H1 (cell line): ENCODE measurements around the gene NPFFR1. TPM values are rescaled to one million over a fixed set of nuclear protein-coding genes. Genes with fewer than 3 reads are reported as not detected.

ENCODE experiments used
- CTCF ChIA-PET: fragments of 300-600 bp; sonication (Branson Sonifier 250); formaldehyde crosslinking; loops from one replicate; lab custom pipeline; 2021; ENCODE audit not compliant: partially characterized antibody; lab: Charles Lee
- POLR2A ChIA-PET: fragments of 300-600 bp; sonication (Branson Sonifier 250); formaldehyde crosslinking; loops from one replicate; lab custom pipeline; 2021; ENCODE audit warnings: inconsistent platforms; ENCODE audit not compliant: partially characterized antibody; lab: Charles Lee
- DNase-seq, 2 experiments: peaks; one replicate each; pipeline versions ENCODE4 v3.0.0 to v3.0.0-alpha.2; 2010 to 2022; ENCODE audit warnings: low spot score in 2 of 2, low read depth in 1 of 2, mixed read lengths in 1 of 2
- FAIRE-seq: peaks from 2 replicates; lab custom pipeline; 2011; peaks lifted over from hg19 to GRCh38; lab: Jason Lieb, UNC
- H2AFZ ChIP-seq: 2 replicates; pipeline ENCODE4 v1.8.1; 2012; ENCODE audit warnings: low read length, inconsistent platforms
- H2AK5ac ChIP-seq: 2 replicates; pipeline ENCODE4 v1.6.1; 2013; ENCODE audit warnings: low read depth, low read length
- H2BK120ac ChIP-seq: replicated peaks from 2 replicates; pipeline ENCODE3; 2013; ENCODE audit warnings: low read depth, low read length, inconsistent platforms
- H2BK12ac ChIP-seq: 2 replicates; pipeline ENCODE4 v1.6.1; 2013; ENCODE audit warnings: low read depth, low read length
- H2BK15ac ChIP-seq: 2 replicates; pipeline ENCODE4 v1.6.1; 2013; ENCODE audit warnings: low read length
- H2BK20ac ChIP-seq: 2 replicates; pipeline ENCODE4 v1.6.1; 2013; ENCODE audit warnings: low read length
- H2BK5ac ChIP-seq: 2 replicates; pipeline ENCODE4 v1.6.1; 2013; ENCODE audit warnings: low read depth, low read length
- H3K14ac ChIP-seq: 2 replicates; pipeline ENCODE4 v1.6.1; 2013; ENCODE audit warnings: inconsistent platforms; ENCODE audit not compliant: insufficient read length
- H3K18ac ChIP-seq: 2 replicates; pipeline ENCODE4 v1.6.1; 2013; ENCODE audit warnings: low read length; ENCODE audit errors: extremely low read depth
- H3K23ac ChIP-seq: 2 replicates; pipeline ENCODE4 v1.6.1; 2013; ENCODE audit warnings: inconsistent platforms; ENCODE audit not compliant: insufficient read length
- H3K23me2 ChIP-seq: 2 replicates; pipeline ENCODE4 v1.6.1; 2013; ENCODE audit warnings: low read depth, low read length
- H3K27ac ChIP-seq: 2 replicates; pipeline ENCODE4 v1.6.1; 2011; ENCODE audit warnings: low read depth, low read length, inconsistent platforms
- H3K27me3 ChIP-seq, 4 experiments: replicated peaks in 1 of 4; 1 replicate in 1 of 4; 2 replicates in 3 of 4; pipeline versions ENCODE4 v1.6.1 to v1.8.1; 2011 to 2013; ENCODE audit warnings: low read length in 3 of 4, mild to moderate bottlenecking in 3 of 4, inconsistent platforms in 2 of 4, mixed read lengths in 2 of 4, moderate library complexity in 1 of 4; ENCODE audit not compliant: control insufficient read depth in 3 of 4, insufficient read depth in 3 of 4; ENCODE audit errors: extremely low read depth in 1 of 4
- H3K36me3 ChIP-seq, 4 experiments: 2 replicates each; pipeline versions ENCODE4 v1.6.1 to v1.8.1; 2011 to 2013; ENCODE audit warnings: mild to moderate bottlenecking in 4 of 4, low read length in 3 of 4, moderate library complexity in 2 of 4, control low read depth in 1 of 4, inconsistent platforms in 1 of 4; ENCODE audit not compliant: insufficient read depth in 4 of 4, control insufficient read depth in 2 of 4
- H3K4ac ChIP-seq: replicated peaks from 2 replicates; pipeline ENCODE3; 2013; ENCODE audit warnings: low read length, low read depth, mixed read lengths, inconsistent platforms; ENCODE audit not compliant: insufficient read length
- H3K4me1 ChIP-seq, 4 experiments: replicated peaks in 1 of 4; 1 replicate in 1 of 4; 2 replicates in 3 of 4; pipeline versions ENCODE4 v1.6.1 to v1.8.1; 2011 to 2013; ENCODE audit warnings: low read length in 3 of 4, inconsistent platforms in 2 of 4, mixed read lengths in 1 of 4; ENCODE audit not compliant: insufficient read depth in 4 of 4, control insufficient read depth in 3 of 4
- H3K4me2 ChIP-seq, 2 experiments: 2 replicates each; pipeline versions ENCODE4 v1.6.1 to v1.8.1; 2011 to 2013; ENCODE audit warnings: low read depth in 2 of 2, low read length in 2 of 2, control low read depth in 1 of 2, inconsistent platforms in 1 of 2, mild to moderate bottlenecking in 1 of 2; ENCODE audit not compliant: insufficient read depth in 1 of 2
- H3K4me3 ChIP-seq, 4 experiments: fragments of 200-600, 300-600 bp in 1 of 4; sonication (generic), shearing (Covaris generic), sonication (Bioruptor Twin) in 1 of 4; 2 replicates each; pipeline versions ENCODE4 v1.5.1 to v1.8.1; 2011 to 2016; ENCODE audit warnings: low read length in 4 of 4, low read depth in 3 of 4, control low read depth in 2 of 4, inconsistent platforms in 2 of 4, mild to moderate bottlenecking in 2 of 4, mixed read lengths in 1 of 4, moderate library complexity in 1 of 4; ENCODE audit not compliant: insufficient read depth in 2 of 4; ENCODE audit errors: extremely low read depth in 1 of 4
- H3K56ac ChIP-seq: replicated peaks from 2 replicates; pipeline ENCODE3; 2013; ENCODE audit warnings: low read depth, mild to moderate bottlenecking, mixed read lengths, low read length, inconsistent platforms; ENCODE audit not compliant: insufficient read length
- H3K79me1 ChIP-seq: 2 replicates; pipeline ENCODE4 v1.6.1; 2013; ENCODE audit warnings: low read depth, low read length, control low read depth
- H3K79me2 ChIP-seq, 2 experiments: 2 replicates each; pipeline versions ENCODE4 v1.6.1 to v1.8.1; 2012 to 2013; ENCODE audit warnings: low read length in 2 of 2, mild to moderate bottlenecking in 2 of 2, inconsistent platforms in 1 of 2; ENCODE audit not compliant: insufficient read depth in 2 of 2, control insufficient read depth in 1 of 2
- H3K9ac ChIP-seq, 4 experiments: replicated peaks in 1 of 4; 1 replicate in 1 of 4; 2 replicates in 3 of 4; pipeline versions ENCODE4 v1.6.1 to v1.8.1; 2011 to 2013; ENCODE audit warnings: low read depth in 3 of 4, low read length in 3 of 4, control low read depth in 2 of 4, mild to moderate bottlenecking in 2 of 4, moderate library complexity in 2 of 4, inconsistent platforms in 1 of 4; ENCODE audit errors: extremely low read depth in 1 of 4
- H3K9me3 ChIP-seq, 2 experiments: 2 replicates each; pipeline versions ENCODE4 v1.6.1 to v1.8.1; 2012 to 2013; ENCODE audit warnings: mild to moderate bottlenecking in 2 of 2, moderate library complexity in 2 of 2, control low read depth in 1 of 2, inconsistent platforms in 1 of 2, low read depth in 1 of 2, low read length in 1 of 2, mixed read lengths in 1 of 2; ENCODE audit not compliant: insufficient read depth in 2 of 2
- H4K20me1 ChIP-seq, 2 experiments: replicated peaks in 1 of 2; 2 replicates each; pipeline versions ENCODE3 to v1.8.1; 2011 to 2013; ENCODE audit warnings: inconsistent platforms in 2 of 2, low read length in 2 of 2, mild to moderate bottlenecking in 1 of 2; ENCODE audit not compliant: insufficient read depth in 2 of 2, control insufficient read depth in 1 of 2
- H4K5ac ChIP-seq: 2 replicates; pipeline ENCODE4 v1.6.1; 2013; ENCODE audit warnings: low read length, low read depth, mixed read lengths, inconsistent platforms; ENCODE audit not compliant: insufficient read length
- H4K8ac ChIP-seq: 2 replicates; pipeline ENCODE4 v1.8.0; 2013; ENCODE audit warnings: mild to moderate bottlenecking, moderate library complexity, low read length, inconsistent platforms; ENCODE audit not compliant: insufficient read depth; ENCODE audit errors: extremely low read depth
- H4K91ac ChIP-seq: replicated peaks from 2 replicates; pipeline ENCODE3; 2013; ENCODE audit warnings: low read length, mixed read lengths, inconsistent platforms; ENCODE audit not compliant: insufficient read length
- BCL11A ChIP-seq, 2 experiments: IDR thresholded peaks; one replicate each; pipeline ENCODE4 v1.6.1; 2011; ENCODE audit warnings: low read depth in 2 of 2, low read length in 2 of 2, mild to moderate bottlenecking in 2 of 2
- CBX5 ChIP-seq: fragments of 300-800, 300-1000 bp; sonication (generic); IDR thresholded peaks from 2 replicates; pipeline ENCODE4 v1.7.1; 2016; ENCODE audit warnings: antibody characterized with exemption, low read length, low read depth
- CBX8 ChIP-seq: fragments of 300-800, 300-1000 bp; sonication (generic); IDR thresholded peaks from 2 replicates; pipeline ENCODE4 v1.7.1; 2016; ENCODE audit warnings: low read depth, low read length, borderline replicate concordance
- CREB1 ChIP-seq: IDR thresholded peaks from 2 replicates; pipeline ENCODE4 v1.6.1; 2012; ENCODE audit warnings: inconsistent platforms
- JUN ChIP-seq: IDR thresholded peaks from 2 replicates; pipeline ENCODE4 v1.6.1; 2011; ENCODE audit warnings: low read depth, mild to moderate bottlenecking, improper control_type of control experiment, low read length
- KDM4A ChIP-seq: IDR thresholded peaks from one replicate; pipeline ENCODE4 v1.7.1; 2012; ENCODE audit warnings: low read depth, mild to moderate bottlenecking, moderate library complexity, low read length, inconsistent platforms; ENCODE audit not compliant: severe bottlenecking
- MAFK ChIP-seq: IDR thresholded peaks from 2 replicates; pipeline ENCODE4 v1.6.1; 2012; ENCODE audit warnings: low read depth, mild to moderate bottlenecking, improper control_type of control experiment, low read length
- POLR2A ChIP-seq, 2 experiments: IDR thresholded peaks; 1 replicate in 1 of 2; 2 replicates in 1 of 2; pipeline ENCODE4 v1.6.1; 2011; ENCODE audit warnings: low read depth in 2 of 2, low read length in 2 of 2, mild to moderate bottlenecking in 2 of 2; ENCODE audit errors: control extremely low read depth in 1 of 2
- SIRT6 ChIP-seq: IDR thresholded peaks from one replicate; pipeline ENCODE4 v1.7.1; 2012; ENCODE audit warnings: low read length, inconsistent platforms
- SP4 ChIP-seq: IDR thresholded peaks from 2 replicates; pipeline ENCODE4 v1.6.1; 2012; ENCODE audit warnings: low read length, inconsistent platforms
- YY1 ChIP-seq: IDR thresholded peaks from 2 replicates; pipeline ENCODE4 v1.6.1; 2011; ENCODE audit warnings: low read depth, mild to moderate bottlenecking, low read length
- WGBS, 2 experiments: shearing (Covaris generic) in 1 of 2; methylation state at CpG; one replicate each; pipeline versions ENCODE4 v1.1.6 to v1.1.7; 2013 to 2015; ENCODE audit warnings: low lambda C conversion rate in 2 of 2, mixed read lengths in 2 of 2, inconsistent platforms in 1 of 2, low coverage in 1 of 2, missing lambda C conversion rate in 1 of 2; ENCODE audit not compliant: insufficient replicate concordance in 2 of 2, insufficient coverage in 1 of 2, insufficient read length in 1 of 2; ENCODE audit errors: extremely low coverage in 1 of 2, missing lambda C conversion rate in 1 of 2; 5-methylcytosine and 5-hydroxymethylcytosine counted together
- polyA plus RNA-seq, 7 experiments: library from polyadenylated mRNA; depleted of rRNA in 3 of 7; stranded (reverse) in 5 of 7; unstranded in 2 of 7; fragments of >200 nt in 5 of 7; fragments of 200-250 nt in 2 of 7; gene quantifications; 1 replicate in 5 of 7; 2 replicates in 1 of 7; 4 replicates in 1 of 7; pipeline versions ENCODE4 v1.2.1 to v1.2.3, GENCODE V29; 2011 to 2013; ENCODE audit warnings: missing spikeins in 2 of 7, mixed read lengths in 2 of 7
- total RNA-seq: library from RNA; stranded (reverse); fragmentation: NEBNext Ultra II Directional; extraction: Animal tissue kit (Norgen Biotek cat#: 25700); gene quantifications from 2 replicates; pipeline ENCODE4 v1.2.1, GENCODE V29; 2021
- TF ChIP-seq, protein P1 (sequence below): IDR thresholded peaks from 2 replicates; pipeline ENCODE4 v1.6.1; 2012; ENCODE audit warnings: inconsistent platforms

NPFFR1 gene
- total and polyA plus RNA-seq, 2 of the 8 experiments (the other 6 are each of a cell fraction or from before 2014, with no cell fraction given) = 0.02 to 0.06 TPM

DNA sequence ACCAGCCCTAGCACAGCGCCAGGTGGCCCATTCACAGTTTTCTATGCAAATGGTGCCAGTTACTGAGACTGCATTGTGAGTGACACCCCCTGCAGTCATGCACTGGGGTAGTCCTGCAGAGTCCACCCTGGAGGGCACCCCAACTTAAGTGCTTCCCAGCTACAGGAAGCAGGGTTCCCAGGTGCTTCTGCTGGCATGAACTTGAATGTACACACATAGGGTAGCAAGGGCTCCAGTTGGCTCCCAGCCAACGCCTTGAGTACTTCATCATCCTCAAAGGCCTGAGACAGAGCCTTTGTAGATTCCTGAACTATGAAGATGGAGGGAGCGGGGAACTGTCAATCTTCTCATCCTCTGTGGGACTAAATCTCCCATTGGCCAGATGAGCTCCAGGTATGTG, 11.5 kb upstream of the NPFFR1 start:
- H3K79me2 ChIP-seq = no peaks in the 10 kb centered on the region
- H3K56ac ChIP-seq = no peak overlapping the region
- no peaks in the 10 kb centered on the region for H3K27me3 ChIP-seq
- H2BK12ac ChIP-seq = no peak overlapping the region
- H3K23me2 ChIP-seq = no peaks in the 10 kb centered on the region
- H4K91ac ChIP-seq = no peak overlapping the region
- no peak overlapping the region for H3K27ac ChIP-seq
- no peak overlapping the region for H2AFZ ChIP-seq
- no peak overlapping the region for H2BK20ac ChIP-seq
- WGBS, 2 experiments = 93% methylated on average over 3 of the region's 3 CpGs; no CpG with 5 or more reads in 1 of the 2 experiments
- H3K23ac ChIP-seq = no peak overlapping the region
- H3K18ac ChIP-seq = no peak overlapping the region
- H2AK5ac ChIP-seq = no peak overlapping the region
- no peaks in the 10 kb centered on the region for H3K79me1 ChIP-seq
- FAIRE-seq = no peak
- CTCF ChIA-PET = interaction anchor here (0.6 to 4.6 kb wide), 4 partner anchors 11 to 69 kb away, joined by 3 to 17 read pairs (median 3); partner anchors contain the start of gene NPFFR1
- no peak overlapping the region for H3K4me2 ChIP-seq
- H3K9ac ChIP-seq = no peak overlapping the region
- no peak for DNase-seq
- H4K8ac ChIP-seq = no peak overlapping the region
- TF ChIP-seq BCL11A (IDR thresholded peaks at IDR 0.05; ENCODE audit: low read depth in 2 of 2, low read length in 2 of 2) (no peak), MAFK (no peak), CREB1 (no peak), KDM4A (no peak), SP4 (no peak), CBX5 (no peak), CBX8 (no peak), YY1 (no peak), JUN (no peak), POLR2A (IDR thresholded peaks at IDR 0.05; ENCODE audit: control extremely low read depth in 1 of 2, low read depth in 2 of 2, low read length in 2 of 2) (no peak), SIRT6 (no peak)
- TF ChIP-seq, protein P1, sequence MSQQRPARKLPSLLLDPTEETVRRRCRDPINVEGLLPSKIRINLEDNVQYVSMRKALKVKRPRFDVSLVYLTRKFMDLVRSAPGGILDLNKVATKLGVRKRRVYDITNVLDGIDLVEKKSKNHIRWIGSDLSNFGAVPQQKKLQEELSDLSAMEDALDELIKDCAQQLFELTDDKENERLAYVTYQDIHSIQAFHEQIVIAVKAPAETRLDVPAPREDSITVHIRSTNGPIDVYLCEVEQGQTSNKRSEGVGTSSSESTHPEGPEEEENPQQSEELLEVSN = no peak
- TF ChIP-seq, all 59 proteins: peak for 0
- Histone ChIP-seq H3K9me3 (no peaks in the 10 kb centered on the region), H4K20me1 (no peaks in the 10 kb centered on the region), H2BK15ac (no peak overlapping the region), H3K4ac (no peak overlapping the region), H3K4me1 (peaks cover 0 to 7% (median 2%) of the 10 kb centered on the region in 4 experiments; a peak in 4 of 7 replicates), H3K4me3 (no peak overlapping the region), H2BK120ac (no peak overlapping the region), H3K14ac (no peak overlapping the region), H2BK5ac (no peak overlapping the region), H3K36me3 (no peaks in the 10 kb centered on the region), H4K5ac (no peak overlapping the region)
- POLR2A ChIA-PET = no interaction called here
